HCT116 (cell line): ENCODE results near the gene MESP2. TPM values are rescaled to one million over a fixed set of nuclear protein-coding genes. Genes with fewer than 3 reads are reported as not detected.

Experiments
- ATAC-seq: fragments of 200-7000 bp; cut with Tn5 transposase; 2 replicates; pipeline ENCODE4 v1.9.1; 2020; ENCODE audit warnings: mild to moderate bottlenecking, moderate library complexity
- BruUV-seq: library from RNA; stranded (reverse); fragments of 400-500 nt; replicated peaks from 2 replicates; lab custom pipeline; 2021; lab: Mats Ljungman, UMichigan
- CTCF ChIA-PET: fragments of 300-600 bp; sonication (Branson Sonifier 250); formaldehyde crosslinking; loops from one replicate; lab custom pipeline; 2021; ENCODE audit warnings: antibody characterized with exemption; lab: Charles Lee
- POLR2A ChIA-PET: fragments of 300-600, 350-600 bp; sonication (Branson Sonifier 250); formaldehyde crosslinking; loops from one replicate; lab custom pipeline; 2021; ENCODE audit warnings: antibody characterized with exemption; lab: Charles Lee
- RAD21 ChIA-PET, 2 experiments: fragments of 300-600 bp; sonication (Branson Sonifier 250); formaldehyde crosslinking; loops; one replicate each; lab custom pipeline; 2023; ENCODE audit warnings: low total read pairs in 2 of 2; ENCODE audit not compliant: uncharacterized antibody in 2 of 2, unreplicated experiment in 2 of 2, low non-redundant PET in 1 of 2; lab: Charles Lee
- DNase-seq: peaks from one replicate; pipeline ENCODE4 v3.0.0-alpha.2; 2010; ENCODE audit warnings: low read depth, low spot score
- H2AFZ ChIP-seq: fragments of 200-600 bp; shearing (Covaris generic), sonication (generic); 2 replicates; pipeline ENCODE4 v1.6.1; 2017; ENCODE audit warnings: low read depth, mixed run types, mixed read lengths, antibody characterized with exemption, low read length; ENCODE audit not compliant: poor library complexity, severe bottlenecking
- H3K27ac ChIP-seq: 2 replicates; pipeline ENCODE4 v1.5.1; 2012; ENCODE audit warnings: low read depth, low read length
- H3K27me3 ChIP-seq: fragments of 200-600 bp; sonication (generic); 2 replicates; pipeline ENCODE4 v1.6.1; 2016; ENCODE audit warnings: mixed run types, low read length, mixed read lengths; ENCODE audit not compliant: insufficient read depth
- H3K36me3 ChIP-seq, 2 experiments: fragments of 200-500 bp in 1 of 2; fragments of 200-600 bp in 1 of 2; sonication (Bioruptor generic) in 1 of 2; sonication (generic) in 1 of 2; 2 replicates each; pipeline versions ENCODE4 v1.5.1 to v1.6.1; 2014 to 2016; ENCODE audit warnings: low read length in 2 of 2, inconsistent platforms in 1 of 2, mixed read lengths in 1 of 2, mixed run types in 1 of 2; ENCODE audit not compliant: insufficient read depth in 2 of 2, control insufficient read depth in 1 of 2
- H3K4me1 ChIP-seq, 2 experiments: fragments of 200-600 bp in 1 of 2; sonication (generic) in 1 of 2; 2 replicates each; pipeline versions ENCODE4 v1.5.1 to v1.6.1; 2012 to 2017; ENCODE audit warnings: low read length in 2 of 2, inconsistent platforms in 1 of 2, mild to moderate bottlenecking in 1 of 2, mixed read lengths in 1 of 2, mixed run types in 1 of 2, moderate library complexity in 1 of 2; ENCODE audit not compliant: insufficient read depth in 2 of 2, control insufficient read depth in 1 of 2
- H3K4me2 ChIP-seq: fragments of 200-600 bp; sonication (generic); 2 replicates; pipeline ENCODE4 v1.6.1; 2017; ENCODE audit warnings: mixed run types, low read length, mixed read lengths
- H3K4me3 ChIP-seq, 2 experiments: fragments of 200-600 bp in 1 of 2; sonication (generic) in 1 of 2; replicated peaks in 1 of 2; 2 replicates each; pipeline ENCODE4 v1.5.1; 2011 to 2016; ENCODE audit warnings: low read length in 2 of 2, control low read depth in 1 of 2, low read depth in 1 of 2, mild to moderate bottlenecking in 1 of 2, mixed read lengths in 1 of 2, mixed run types in 1 of 2
- H3K79me2 ChIP-seq: fragments of 200-600 bp; sonication (generic); 2 replicates; pipeline ENCODE4 v1.6.1; 2017; ENCODE audit warnings: mild to moderate bottlenecking, mixed run types, low read length, moderate library complexity, mixed read lengths; ENCODE audit not compliant: insufficient read depth
- H3K9ac ChIP-seq: fragments of 200-600 bp; sonication (generic); 2 replicates; pipeline ENCODE4 v1.6.1; 2016; ENCODE audit warnings: low read length, mixed read lengths
- H3K9me2 ChIP-seq: fragments of 200-600 bp; sonication (generic), shearing (Covaris generic); 2 replicates; pipeline ENCODE4 v1.6.1; 2017; ENCODE audit warnings: mixed run types, mild to moderate bottlenecking, moderate library complexity; ENCODE audit not compliant: insufficient read depth
- H3K9me3 ChIP-seq, 2 experiments: fragments of 200-500 bp in 1 of 2; fragments of 200-600 bp in 1 of 2; sonication (Bioruptor generic) in 1 of 2; sonication (generic) in 1 of 2; 2 replicates each; pipeline ENCODE4 v1.6.1; 2014 to 2017; ENCODE audit warnings: low read length in 2 of 2, mixed read lengths in 2 of 2, inconsistent platforms in 1 of 2, low read depth in 1 of 2, mild to moderate bottlenecking in 1 of 2, mixed run types in 1 of 2, moderate library complexity in 1 of 2; ENCODE audit not compliant: control insufficient read depth in 1 of 2, insufficient read depth in 1 of 2
- H4K20me1 ChIP-seq: fragments of 200-600 bp; sonication (generic), shearing (Covaris generic); 2 replicates; pipeline ENCODE4 v1.6.1; 2017; ENCODE audit warnings: mixed run types, mild to moderate bottlenecking, moderate library complexity; ENCODE audit not compliant: insufficient read depth
- CBX3 ChIP-seq: IDR thresholded peaks from 2 replicates; pipeline ENCODE4 v1.6.1; 2012; ENCODE audit warnings: low read depth
- CEBPB ChIP-seq: IDR thresholded peaks from 2 replicates; pipeline ENCODE4 v1.6.1; 2012; ENCODE audit warnings: low read depth
- EGR1 ChIP-seq: IDR thresholded peaks from 2 replicates; pipeline ENCODE4 v1.6.1; 2012; ENCODE audit warnings: low read depth
- EZH2 ChIP-seq: fragments of 200-600 bp; sonication (generic); IDR thresholded peaks from 2 replicates; pipeline ENCODE4 v1.6.1; 2017; ENCODE audit warnings: antibody characterized with exemption, mixed run types
- EZH2phosphoT487 ChIP-seq: fragments of 200-600 bp; IDR thresholded peaks from 2 replicates; pipeline ENCODE4 v1.6.1; 2018; ENCODE audit warnings: antibody characterized with exemption, borderline replicate concordance
- FOSL1 ChIP-seq: IDR thresholded peaks from 2 replicates; pipeline ENCODE4 v1.6.1; 2012; ENCODE audit warnings: low read depth
- JUND ChIP-seq: IDR thresholded peaks from 2 replicates; pipeline ENCODE4 v1.6.1; 2012
- POLR2A ChIP-seq: IDR thresholded peaks from 2 replicates; pipeline ENCODE4 v1.7.0; 2011; ENCODE audit warnings: borderline replicate concordance; ENCODE audit not compliant: insufficient read depth, insufficient read length; ENCODE audit errors: extremely low read depth
- POLR2AphosphoS5 ChIP-seq: IDR thresholded peaks from 2 replicates; pipeline ENCODE4 v1.6.1; 2011; ENCODE audit warnings: mild to moderate bottlenecking, low read depth, low read length, moderate library complexity
- RAD21 ChIP-seq: IDR thresholded peaks from 2 replicates; pipeline ENCODE4 v1.6.1; 2012; ENCODE audit warnings: low read depth, mild to moderate bottlenecking
- TCF7L2 ChIP-seq: IDR thresholded peaks from 2 replicates; pipeline ENCODE4 v1.7.0; 2011; ENCODE audit warnings: borderline replicate concordance, inconsistent platforms; ENCODE audit not compliant: insufficient read depth, insufficient read length; ENCODE audit errors: extremely low read depth
- YY1 ChIP-seq: IDR thresholded peaks from 2 replicates; pipeline ENCODE4 v1.6.1; 2011; ENCODE audit warnings: low read length, low read depth, moderate library complexity, mild to moderate bottlenecking; ENCODE audit not compliant: insufficient replicate concordance; ENCODE audit errors: extremely low read depth
- ZNF274 ChIP-seq: fragments of 200-500 bp; sonication (Bioruptor generic); IDR thresholded peaks from 2 replicates; pipeline ENCODE4 v1.6.1; 2014; ENCODE audit warnings: mild to moderate bottlenecking, low read depth, low read length, inconsistent platforms
- intact Hi-C: fragments of 100-400 bp; cut with micrococcal nuclease; formaldehyde crosslinking; loops from 2 replicates; pipeline ENCODE4 v1.10.0; 2022
- total RNA-seq: library from RNA; stranded (reverse); gene quantifications from one replicate; pipeline ENCODE4 v1.2.1, GENCODE V29; 2021; ENCODE audit not compliant: unreplicated experiment
- TF ChIP-seq, protein P1 (sequence below): IDR thresholded peaks from 2 replicates; pipeline ENCODE4 v1.6.1; 2012
- TF ChIP-seq, protein P2 (sequence below): IDR thresholded peaks from 2 replicates; pipeline ENCODE4 v1.6.1; 2012; ENCODE audit warnings: low read depth

Gene MESP2
- total RNA-seq, 1 experiment from 2014 or later: 0.20 TPM

DNA sequence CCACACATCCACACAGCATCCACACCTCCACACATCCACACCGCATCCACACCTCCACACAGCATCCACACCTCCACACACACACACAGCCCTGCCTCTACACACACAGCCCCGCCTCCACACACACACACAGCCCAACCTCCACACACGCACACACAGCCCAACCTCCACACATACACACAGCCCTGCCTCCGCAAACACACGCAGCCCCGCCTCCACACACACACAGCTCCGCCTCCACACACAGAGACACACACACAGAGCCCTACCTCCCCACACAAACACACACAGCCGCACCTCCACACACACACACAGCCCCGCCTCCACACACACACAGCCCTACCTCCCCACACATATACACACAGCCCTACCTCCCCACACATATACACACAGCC is 29.7 kb upstream of the MESP2 start:
- no peaks in the 10 kb centered on the region for H4K20me1 ChIP-seq
- DNase-seq: no peak
- BruUV-seq: no TSS peak
- H3K4me3 ChIP-seq: no peak overlapping the region
- peaks cover 4 to 22% of the 10 kb centered on the region in 2 experiments; a peak in 2 of 4 replicates for H3K4me1 ChIP-seq
- CTCF ChIA-PET: no interaction called here
- no peak overlapping the region for H3K9ac ChIP-seq
- RAD21 ChIA-PET: no interaction called here
- no peak overlapping the region for H3K4me2 ChIP-seq
- no peak for ATAC-seq
- no peak for TF ChIP-seq RAD21
- no peak for TF ChIP-seq ZNF274
- TF ChIP-seq EZH2phosphoT487: no peak
- TF ChIP-seq TCF7L2: no peak
- TF ChIP-seq, protein P1, sequence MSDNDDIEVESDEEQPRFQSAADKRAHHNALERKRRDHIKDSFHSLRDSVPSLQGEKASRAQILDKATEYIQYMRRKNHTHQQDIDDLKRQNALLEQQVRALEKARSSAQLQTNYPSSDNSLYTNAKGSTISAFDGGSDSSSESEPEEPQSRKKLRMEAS: no peak
- no peak for TF ChIP-seq CEBPB
- H3K9me2 ChIP-seq: no peaks in the 10 kb centered on the region
- H3K27ac ChIP-seq: no peak overlapping the region; the same call in 1 of the 2 replicates
- H3K79me2 ChIP-seq: no peaks in the 10 kb centered on the region; the same call in 1 of the 2 replicates
- intact Hi-C loops: loop anchor here (10.0 kb wide), 1 partner anchor 468 kb away; no protein-coding TSS in a partner anchor
- H3K9me3 ChIP-seq: no peaks in the 10 kb centered on the region
- H2AFZ ChIP-seq: no peak overlapping the region
- H3K27me3 ChIP-seq: no peaks in the 10 kb centered on the region
- H3K36me3 ChIP-seq: no peaks in the 10 kb centered on the region
- POLR2A ChIA-PET: no interaction called here

DNA sequence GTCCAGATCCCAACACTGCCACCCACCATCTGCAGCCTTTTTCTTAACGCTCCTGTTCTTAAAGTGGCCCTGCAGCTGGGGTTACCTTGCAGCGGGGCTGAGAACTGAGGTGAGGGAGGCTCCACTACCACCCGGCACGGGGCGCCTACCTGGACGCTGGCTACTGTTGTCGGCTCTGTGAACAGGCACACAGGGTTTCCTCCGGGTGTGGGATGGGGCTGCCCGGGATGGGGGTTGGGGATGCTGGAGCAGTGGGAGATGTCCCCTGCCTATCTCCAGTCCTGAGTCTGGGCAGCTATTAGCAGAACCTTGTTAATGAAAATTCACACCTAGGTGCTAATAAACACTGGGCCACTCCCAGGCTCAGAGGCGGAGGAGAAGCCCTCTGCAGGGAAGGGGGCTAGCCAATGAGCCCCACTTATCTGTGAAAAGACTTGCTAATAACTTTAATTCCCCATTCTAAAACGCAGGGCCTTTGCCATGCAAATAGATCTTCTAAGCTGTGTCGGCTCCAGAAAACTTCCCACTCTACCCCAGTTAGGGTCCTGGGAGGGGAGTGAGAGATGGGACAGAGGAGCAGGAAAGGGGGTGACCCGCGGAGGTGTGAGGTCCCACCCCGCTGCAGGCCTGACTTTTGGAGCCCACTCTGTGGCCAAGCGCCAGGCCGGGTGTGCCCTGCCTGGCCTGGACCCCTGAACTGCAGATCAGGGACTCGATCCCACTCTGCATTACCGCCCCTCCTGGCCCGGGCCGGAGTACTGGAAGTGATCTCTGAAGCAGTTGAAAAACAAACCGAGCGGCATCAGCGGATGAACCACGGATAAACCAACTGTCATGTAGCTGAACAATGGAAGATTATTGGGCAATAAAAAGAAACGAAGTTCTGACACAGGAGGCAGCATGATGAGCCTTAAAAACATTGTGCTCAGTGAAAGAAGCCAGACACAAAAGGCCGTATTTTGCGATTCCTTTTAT is 28.1 kb upstream of the MESP2 start:
- H3K27me3 ChIP-seq: no peaks in the 10 kb centered on the region
- peaks cover 4 to 27% of the 10 kb centered on the region in 2 experiments; a peak in 2 of 4 replicates for H3K4me1 ChIP-seq
- no peak overlapping the region for H3K4me3 ChIP-seq
- ChIA-PET POLR2A (no interaction called here), RAD21 (no interaction called here), CTCF (interaction anchor here (1.6 kb wide), 1 partner anchor 13 kb away, joined by 5 read pairs; no protein-coding TSS in a partner anchor)
- no peak overlapping the region for H3K4me2 ChIP-seq
- H3K36me3 ChIP-seq: no peaks in the 10 kb centered on the region
- no peak overlapping the region; the same call in 1 of the 2 replicates for H3K27ac ChIP-seq
- intact Hi-C loops: loop anchor here (10.0 kb wide), 1 partner anchor 467 kb away; no protein-coding TSS in a partner anchor
- DNase-seq (no peak), ATAC-seq (no peak)
- H3K79me2 ChIP-seq: no peaks in the 10 kb centered on the region; the same call in 1 of the 2 replicates
- H2AFZ ChIP-seq: no peak overlapping the region
- no peaks in the 10 kb centered on the region for H4K20me1 ChIP-seq
- no peak overlapping the region for H3K9ac ChIP-seq
- H3K9me2 ChIP-seq: no peaks in the 10 kb centered on the region
- H3K9me3 ChIP-seq: no peaks in the 10 kb centered on the region
- BruUV-seq: no TSS peak
- TF ChIP-seq POLR2A (no peak), CEBPB (no peak), YY1 (no peak), ZNF274 (no peak), EGR1 (no peak), EZH2 (no peak), POLR2AphosphoS5 (no peak), EZH2phosphoT487 (no peak), CBX3 (no peak), JUND (no peak), FOSL1 (no peak)
- TF ChIP-seq, protein P2, sequence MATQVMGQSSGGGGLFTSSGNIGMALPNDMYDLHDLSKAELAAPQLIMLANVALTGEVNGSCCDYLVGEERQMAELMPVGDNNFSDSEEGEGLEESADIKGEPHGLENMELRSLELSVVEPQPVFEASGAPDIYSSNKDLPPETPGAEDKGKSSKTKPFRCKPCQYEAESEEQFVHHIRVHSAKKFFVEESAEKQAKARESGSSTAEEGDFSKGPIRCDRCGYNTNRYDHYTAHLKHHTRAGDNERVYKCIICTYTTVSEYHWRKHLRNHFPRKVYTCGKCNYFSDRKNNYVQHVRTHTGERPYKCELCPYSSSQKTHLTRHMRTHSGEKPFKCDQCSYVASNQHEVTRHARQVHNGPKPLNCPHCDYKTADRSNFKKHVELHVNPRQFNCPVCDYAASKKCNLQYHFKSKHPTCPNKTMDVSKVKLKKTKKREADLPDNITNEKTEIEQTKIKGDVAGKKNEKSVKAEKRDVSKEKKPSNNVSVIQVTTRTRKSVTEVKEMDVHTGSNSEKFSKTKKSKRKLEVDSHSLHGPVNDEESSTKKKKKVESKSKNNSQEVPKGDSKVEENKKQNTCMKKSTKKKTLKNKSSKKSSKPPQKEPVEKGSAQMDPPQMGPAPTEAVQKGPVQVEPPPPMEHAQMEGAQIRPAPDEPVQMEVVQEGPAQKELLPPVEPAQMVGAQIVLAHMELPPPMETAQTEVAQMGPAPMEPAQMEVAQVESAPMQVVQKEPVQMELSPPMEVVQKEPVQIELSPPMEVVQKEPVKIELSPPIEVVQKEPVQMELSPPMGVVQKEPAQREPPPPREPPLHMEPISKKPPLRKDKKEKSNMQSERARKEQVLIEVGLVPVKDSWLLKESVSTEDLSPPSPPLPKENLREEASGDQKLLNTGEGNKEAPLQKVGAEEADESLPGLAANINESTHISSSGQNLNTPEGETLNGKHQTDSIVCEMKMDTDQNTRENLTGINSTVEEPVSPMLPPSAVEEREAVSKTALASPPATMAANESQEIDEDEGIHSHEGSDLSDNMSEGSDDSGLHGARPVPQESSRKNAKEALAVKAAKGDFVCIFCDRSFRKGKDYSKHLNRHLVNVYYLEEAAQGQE: no peak
- TF ChIP-seq, protein P1: no peak
